H1 (cell line): Measurements from ENCODE around the gene AP4M1. TPM values are rescaled to one million over a fixed set of nuclear protein-coding genes. Genes with fewer than 3 reads are reported as not detected.

ENCODE experiments used
- CBX8 ChIP-seq: fragments of 300-800, 300-1000 bp; sonication (generic); IDR thresholded peaks from 2 replicates; pipeline ENCODE4 v1.7.1; 2016; ENCODE audit warnings: low read depth, low read length, borderline replicate concordance
- RXRA ChIP-seq: IDR thresholded peaks from 2 replicates; pipeline ENCODE4 v1.6.1; 2011; ENCODE audit warnings: low read depth, mild to moderate bottlenecking, low read length, moderate library complexity; ENCODE audit not compliant: insufficient read depth
- polyA plus RNA-seq, 7 experiments: library from polyadenylated mRNA; depleted of rRNA in 3 of 7; stranded (reverse) in 5 of 7; unstranded in 2 of 7; fragments of >200 nt in 5 of 7; fragments of 200-250 nt in 2 of 7; gene quantifications; 1 replicate in 5 of 7; 2 replicates in 1 of 7; 4 replicates in 1 of 7; pipeline versions ENCODE4 v1.2.1 to v1.2.3, GENCODE V29; 2011 to 2013; ENCODE audit warnings: missing spikeins in 2 of 7, mixed read lengths in 2 of 7
- total RNA-seq: library from RNA; stranded (reverse); fragmentation: NEBNext Ultra II Directional; extraction: Animal tissue kit (Norgen Biotek cat#: 25700); gene quantifications from 2 replicates; pipeline ENCODE4 v1.2.1, GENCODE V29; 2021

The AP4M1 gene
- total and polyA plus RNA-seq, 2 of the 8 experiments (the other 6 are each of a cell fraction or from before 2014, with no cell fraction given), result 15.2 to 16.6 TPM

DNA sequence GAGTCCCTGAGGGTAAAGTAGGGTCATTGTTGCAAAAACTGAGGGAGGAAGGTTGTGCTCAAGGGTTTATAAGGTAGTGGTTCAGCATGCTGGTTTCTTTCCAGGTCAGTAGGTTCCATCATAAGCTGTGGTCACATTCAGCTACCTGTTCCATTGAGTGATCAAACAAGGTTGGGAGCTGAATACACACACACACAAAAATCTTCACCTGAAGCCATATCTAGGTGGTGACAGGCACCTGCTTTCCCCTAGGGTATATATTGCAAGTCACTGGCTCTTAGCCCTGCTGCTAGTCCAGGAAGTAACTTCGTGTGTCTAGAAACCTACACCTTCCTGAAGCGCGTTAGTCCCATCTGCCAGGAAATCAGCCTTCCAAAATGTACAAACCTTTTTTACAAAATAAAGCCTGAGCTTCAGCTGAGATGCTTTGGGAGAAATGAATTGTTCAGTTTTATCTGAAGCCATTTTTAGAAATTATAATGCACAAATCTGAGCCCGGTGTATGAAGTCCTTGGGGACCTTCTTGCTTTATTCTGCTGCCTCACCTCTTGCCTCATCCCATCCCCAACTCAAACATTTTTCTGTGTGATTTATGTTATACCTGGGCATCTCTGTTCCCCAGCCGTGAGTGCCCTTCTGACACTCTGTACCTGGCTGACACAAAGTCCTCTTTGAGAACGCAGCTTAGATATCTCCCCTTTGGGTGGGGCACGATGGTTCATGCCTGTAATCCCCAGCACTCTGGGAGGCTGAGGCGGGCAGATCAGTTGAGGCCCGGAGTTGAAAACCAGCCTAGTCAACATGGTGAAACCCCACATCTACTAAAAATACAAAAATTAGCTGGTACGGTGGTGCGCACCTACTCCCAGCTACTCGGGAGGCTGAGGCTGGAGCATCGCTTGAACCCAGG, 36.7 kb downstream of the AP4M1 start (continued):
- no peak for TF ChIP-seq RXRA
- no peak for TF ChIP-seq CBX8
